IMR-90 (cell line): ENCODE data around the gene ADD2. TPM values are rescaled to one million over a fixed set of nuclear protein-coding genes. Genes with fewer than 3 reads are reported as not detected.

ENCODE experiments used
- ATAC-seq: fragments of 200-7000 bp; cut with Tn5 transposase; 2 replicates; pipeline ENCODE4 v1.9.1; 2020; ENCODE audit warnings: low read depth, mild to moderate bottlenecking, moderate library complexity
- BruUV-seq: library from RNA; stranded (reverse); fragments of 400-500 nt; replicated peaks from 2 replicates; lab custom pipeline; 2021; lab: Mats Ljungman, UMichigan
- CTCF ChIA-PET: fragments of 300-600 bp; formaldehyde crosslinking; extraction: SDS; loops from one replicate; lab custom pipeline; 2021; ENCODE audit warnings: antibody characterized with exemption; lab: Yijun Ruan, JAX
- POLR2A ChIA-PET: fragments of 300-600 bp; sonication (Branson Sonifier 250); formaldehyde crosslinking; loops from one replicate; lab custom pipeline; 2022; ENCODE audit warnings: antibody characterized with exemption; ENCODE audit not compliant: unreplicated experiment; lab: Charles Lee
- DNase-seq: peaks from one replicate; pipeline ENCODE4 v3.0.0; 2013
- H2AFZ ChIP-seq: replicated peaks from 2 replicates; pipeline ENCODE3; 2013; ENCODE audit warnings: low read length, mild to moderate bottlenecking; ENCODE audit not compliant: poor library complexity
- H2AK5ac ChIP-seq: 2 replicates; pipeline ENCODE4 v1.6.1; 2013; ENCODE audit warnings: low read depth, low read length, inconsistent platforms
- H2AK9ac ChIP-seq: replicated peaks from 2 replicates; pipeline ENCODE3; 2013; ENCODE audit warnings: mild to moderate bottlenecking, low read depth, low read length, moderate library complexity; ENCODE audit not compliant: poor library complexity
- H2BK120ac ChIP-seq: 2 replicates; pipeline ENCODE4 v1.6.1; 2013; ENCODE audit warnings: low read depth, low read length, inconsistent platforms
- H2BK15ac ChIP-seq: 3 replicates; pipeline ENCODE4 v1.6.1; 2013; ENCODE audit warnings: low read depth, low read length, inconsistent platforms
- H2BK20ac ChIP-seq: 2 replicates; pipeline ENCODE4 v1.6.1; 2013; ENCODE audit warnings: low read depth, mild to moderate bottlenecking, inconsistent platforms, low read length, moderate library complexity
- H2BK5ac ChIP-seq: 2 replicates; pipeline ENCODE4 v1.6.1; 2013; ENCODE audit warnings: mild to moderate bottlenecking, low read depth, low read length, inconsistent platforms; ENCODE audit not compliant: poor library complexity, severe bottlenecking
- H3K14ac ChIP-seq: replicated peaks from 2 replicates; pipeline ENCODE4 v1.6.1; 2013; ENCODE audit warnings: low read depth, low read length, inconsistent platforms
- H3K18ac ChIP-seq: 2 replicates; pipeline ENCODE4 v1.6.1; 2013; ENCODE audit warnings: low read depth, low read length, control low read depth
- H3K23ac ChIP-seq: 2 replicates; pipeline ENCODE4 v1.6.1; 2013; ENCODE audit warnings: low read depth, low read length, inconsistent platforms
- H3K27ac ChIP-seq: 2 replicates; pipeline ENCODE4 v1.5.1; 2013; ENCODE audit warnings: mild to moderate bottlenecking, control low read depth, low read length; ENCODE audit not compliant: insufficient read depth
- H3K27me3 ChIP-seq: 2 replicates; pipeline ENCODE4 v1.6.1; 2013; ENCODE audit warnings: low read length; ENCODE audit not compliant: control insufficient read depth, insufficient read depth
- H3K36me3 ChIP-seq: 2 replicates; pipeline ENCODE4 v1.6.1; 2013; ENCODE audit warnings: low read length, mixed read lengths; ENCODE audit not compliant: control insufficient read depth, insufficient read depth
- H3K4ac ChIP-seq: 2 replicates; pipeline ENCODE4 v1.6.1; 2013; ENCODE audit warnings: low read depth, low read length, inconsistent platforms
- H3K4me1 ChIP-seq: 2 replicates; pipeline ENCODE4 v1.6.1; 2013; ENCODE audit warnings: low read length, mixed read lengths; ENCODE audit not compliant: control insufficient read depth, insufficient read depth
- H3K4me2 ChIP-seq: 2 replicates; pipeline ENCODE4 v1.6.1; 2013; ENCODE audit warnings: low read depth, mild to moderate bottlenecking, control low read depth, low read length, moderate library complexity
- H3K4me3 ChIP-seq: 2 replicates; pipeline ENCODE4 v1.5.1; 2013; ENCODE audit warnings: low read depth, mild to moderate bottlenecking, control low read depth, low read length, moderate library complexity; ENCODE audit not compliant: insufficient read depth
- H3K56ac ChIP-seq: 2 replicates; pipeline ENCODE4 v1.6.1; 2013; ENCODE audit warnings: low read length, inconsistent platforms; ENCODE audit not compliant: insufficient read depth; ENCODE audit errors: extremely low read depth
- H3K79me1 ChIP-seq, 2 experiments: 2 replicates each; pipeline ENCODE4 v1.6.1; 2013; ENCODE audit warnings: low read length in 2 of 2, inconsistent platforms in 1 of 2, low read depth in 1 of 2
- H3K9ac ChIP-seq: 2 replicates; pipeline ENCODE4 v1.6.1; 2013; ENCODE audit warnings: low read depth, low read length, control low read depth
- H3K9me1 ChIP-seq: 2 replicates; pipeline ENCODE4 v1.6.1; 2013; ENCODE audit warnings: low read length, inconsistent platforms; ENCODE audit not compliant: insufficient read depth
- H3K9me3 ChIP-seq: 2 replicates; pipeline ENCODE4 v1.6.1; 2013; ENCODE audit warnings: low read length; ENCODE audit not compliant: control insufficient read depth, insufficient read depth
- H4K20me1 ChIP-seq: 2 replicates; pipeline ENCODE4 v1.6.1; 2013; ENCODE audit warnings: low read length, inconsistent platforms; ENCODE audit not compliant: insufficient read depth
- H4K5ac ChIP-seq: 2 replicates; pipeline ENCODE4 v1.6.1; 2013; ENCODE audit warnings: mild to moderate bottlenecking, low read depth, low read length, control low read depth
- H4K8ac ChIP-seq, 2 experiments: 2 replicates each; pipeline ENCODE4 v1.6.1; 2013; ENCODE audit warnings: low read depth in 2 of 2, low read length in 2 of 2, control low read depth in 1 of 2, inconsistent platforms in 1 of 2
- H4K91ac ChIP-seq: 2 replicates; pipeline ENCODE4 v1.6.1; 2013; ENCODE audit warnings: low read depth, low read length, inconsistent platforms; ENCODE audit not compliant: insufficient read depth
- BHLHE40 ChIP-seq: fragments of 150-350 bp; IDR thresholded peaks from 2 replicates; pipeline ENCODE4 v1.6.1; 2016; ENCODE audit warnings: mild to moderate bottlenecking, low read depth, low read length
- CEBPB ChIP-seq: IDR thresholded peaks from 2 replicates; pipeline ENCODE4 v1.6.1; 2012; ENCODE audit warnings: low read depth, low read length, improper control_type of control experiment
- CHD1 ChIP-seq: IDR thresholded peaks from 2 replicates; pipeline ENCODE4 v1.6.1; 2012; ENCODE audit warnings: low read depth, low read length, improper control_type of control experiment
- FOS ChIP-seq: fragments of 150-350 bp; IDR thresholded peaks from 2 replicates; pipeline ENCODE4 v1.6.1; 2016; ENCODE audit warnings: low read depth, low read length
- MAFK ChIP-seq: IDR thresholded peaks from 2 replicates; pipeline ENCODE4 v1.6.1; 2012; ENCODE audit warnings: low read depth, low read length, improper control_type of control experiment
- MAZ ChIP-seq: IDR thresholded peaks from 2 replicates; pipeline ENCODE4 v1.6.1; 2012; ENCODE audit warnings: low read depth, mild to moderate bottlenecking, low read length, improper control_type of control experiment, moderate library complexity, borderline replicate concordance
- MXI1 ChIP-seq: IDR thresholded peaks from 2 replicates; pipeline ENCODE4 v1.6.1; 2012; ENCODE audit warnings: low read depth, mild to moderate bottlenecking, low read length, moderate library complexity, borderline replicate concordance
- NFE2L2 ChIP-seq: fragments of 150-350 bp; IDR thresholded peaks from 2 replicates; pipeline ENCODE4 v1.6.1; 2016; ENCODE audit warnings: low read depth, mild to moderate bottlenecking, low read length
- POLR2A ChIP-seq: IDR thresholded peaks from 2 replicates; pipeline ENCODE4 v1.6.1; 2012; ENCODE audit warnings: mild to moderate bottlenecking, low read depth, low read length
- RFX5 ChIP-seq: IDR thresholded peaks from 2 replicates; pipeline ENCODE4 v1.8.0; 2012; ENCODE audit warnings: low read depth, mild to moderate bottlenecking, low read length, moderate library complexity
- SMC3 ChIP-seq: fragments of 150-350 bp; IDR thresholded peaks from 2 replicates; pipeline ENCODE4 v1.6.1; 2016; ENCODE audit warnings: low read depth, mild to moderate bottlenecking, antibody characterized with exemption, low read length, moderate library complexity
- USF2 ChIP-seq: fragments of 150-350 bp; IDR thresholded peaks from 2 replicates; pipeline ENCODE4 v1.6.1; 2017; ENCODE audit warnings: mild to moderate bottlenecking, antibody characterized with exemption, low read length, low read depth
- WGBS, 2 experiments: methylation state at CpG; one replicate each; pipeline versions ENCODE4 v1.1.5 to v1.1.7; 2013; ENCODE audit warnings: missing lambda C conversion rate in 2 of 2; ENCODE audit not compliant: insufficient read length in 1 of 2; ENCODE audit errors: extremely low coverage in 2 of 2; 5-methylcytosine and 5-hydroxymethylcytosine counted together
- dilution Hi-C: fragments of 300-500 bp; cut with HindIII; formaldehyde crosslinking; loops from one replicate; pipeline ENCODE4 v1.14.3; 2018; ENCODE audit warnings: low sequenced_read_pairs; ENCODE audit not compliant: unreplicated experiment
- in situ Hi-C: fragments of 300-500 bp; cut with MboI; formaldehyde crosslinking; loops from 3 replicates; pipeline ENCODE4 v1.14.3; 2019; ENCODE audit warnings: low sequenced_read_pairs, inconsistent platforms, mixed read lengths
- intact Hi-C: fragments of 100-400 bp; cut with micrococcal nuclease; formaldehyde crosslinking; loops from 2 replicates; pipeline ENCODE4 v1.10.0; 2022
- polyA plus RNA-seq, 3 experiments: library from polyadenylated mRNA; depleted of rRNA; stranded (reverse); fragments of >200 nt; gene quantifications; 2 replicates each; pipeline ENCODE4 v1.2.3, GENCODE V29; 2012; ENCODE audit warnings: low replicate concordance in 1 of 3
- total RNA-seq: library from RNA; depleted of rRNA; stranded (reverse); fragments of >200 nt; gene quantifications from 2 replicates; pipeline ENCODE4 v1.2.3, GENCODE V29; 2012
- TF ChIP-seq, protein P1 (sequence below): conservative IDR thresholded peaks from 2 replicates; pipeline ENCODE4 v1.5.1; 2012; ENCODE audit warnings: mild to moderate bottlenecking, low read depth, low read length, improper control_type of control experiment
- TF ChIP-seq, protein P2 (sequence below): fragments of 150-350 bp; IDR thresholded peaks from 2 replicates; pipeline ENCODE4 v1.6.1; 2016; ENCODE audit warnings: low read depth, mild to moderate bottlenecking, low read length, moderate library complexity, borderline replicate concordance

ADD2 gene
- total and polyA plus RNA-seq, 2 of the 4 experiments (the other 2 are of a cell fraction) = not detected

DNA sequence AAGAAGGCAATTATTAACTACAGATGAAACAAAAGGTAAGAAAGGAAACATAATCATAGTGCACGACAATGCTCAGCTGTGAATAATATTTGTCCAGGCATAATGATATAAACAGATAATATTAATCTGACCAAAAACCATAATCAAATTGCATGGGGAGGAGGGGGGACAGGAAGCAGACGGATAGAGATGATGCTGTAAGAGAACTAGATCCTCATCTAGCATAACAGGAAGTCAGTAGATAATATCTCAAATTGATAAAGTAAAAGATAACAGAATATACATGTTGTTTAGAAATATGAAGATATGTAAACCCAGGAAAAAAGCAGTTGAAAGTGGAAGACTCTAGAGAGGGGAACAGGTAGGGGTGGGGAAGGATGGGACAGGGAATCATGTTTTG lies 129.4 kb downstream of the ADD2 start:
- no peak overlapping the region for H2BK120ac ChIP-seq
- H3K14ac ChIP-seq = no peak overlapping the region
- H2AK5ac ChIP-seq = no peak overlapping the region
- ChIA-PET POLR2A (no interaction called here), CTCF (interaction anchor here (0.6 to 1.3 kb wide), 3 partner anchors 9 to 21 kb away, joined by 3 to 5 read pairs (median 4); no protein-coding TSS in a partner anchor)
- H3K27me3 ChIP-seq = peaks cover 8% of the 10 kb centered on the region
- H3K9ac ChIP-seq = no peak overlapping the region
- H2BK15ac ChIP-seq = no peak overlapping the region
- no peak overlapping the region for H4K8ac ChIP-seq
- no peak overlapping the region for H3K4me3 ChIP-seq
- H4K91ac ChIP-seq = no peak overlapping the region
- H4K5ac ChIP-seq = no peak overlapping the region
- dilution Hi-C loops = no loop called here
- H3K9me3 ChIP-seq = no peaks in the 10 kb centered on the region
- in situ Hi-C loops = no loop called here
- no CpG with 5 or more reads among the region's 2 CpGs for whole genome bisulfite sequencing, 2 experiments
- H3K4me2 ChIP-seq = no peak overlapping the region
- H3K27ac ChIP-seq = no peak overlapping the region
- no peaks in the 10 kb centered on the region for H4K20me1 ChIP-seq
- intact Hi-C loops = no loop called here
- no peak for TF ChIP-seq CEBPB
- TF ChIP-seq MAZ = no peak
- no peak for TF ChIP-seq NFE2L2
- TF ChIP-seq RFX5 = no peak
- no peak for TF ChIP-seq FOS
- TF ChIP-seq, protein P1, sequence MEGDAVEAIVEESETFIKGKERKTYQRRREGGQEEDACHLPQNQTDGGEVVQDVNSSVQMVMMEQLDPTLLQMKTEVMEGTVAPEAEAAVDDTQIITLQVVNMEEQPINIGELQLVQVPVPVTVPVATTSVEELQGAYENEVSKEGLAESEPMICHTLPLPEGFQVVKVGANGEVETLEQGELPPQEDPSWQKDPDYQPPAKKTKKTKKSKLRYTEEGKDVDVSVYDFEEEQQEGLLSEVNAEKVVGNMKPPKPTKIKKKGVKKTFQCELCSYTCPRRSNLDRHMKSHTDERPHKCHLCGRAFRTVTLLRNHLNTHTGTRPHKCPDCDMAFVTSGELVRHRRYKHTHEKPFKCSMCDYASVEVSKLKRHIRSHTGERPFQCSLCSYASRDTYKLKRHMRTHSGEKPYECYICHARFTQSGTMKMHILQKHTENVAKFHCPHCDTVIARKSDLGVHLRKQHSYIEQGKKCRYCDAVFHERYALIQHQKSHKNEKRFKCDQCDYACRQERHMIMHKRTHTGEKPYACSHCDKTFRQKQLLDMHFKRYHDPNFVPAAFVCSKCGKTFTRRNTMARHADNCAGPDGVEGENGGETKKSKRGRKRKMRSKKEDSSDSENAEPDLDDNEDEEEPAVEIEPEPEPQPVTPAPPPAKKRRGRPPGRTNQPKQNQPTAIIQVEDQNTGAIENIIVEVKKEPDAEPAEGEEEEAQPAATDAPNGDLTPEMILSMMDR = no peak
- TF ChIP-seq POLR2A = no peak
- TF ChIP-seq CHD1 = no peak
- no peak for TF ChIP-seq SMC3
- TF ChIP-seq MXI1 = no peak
- TF ChIP-seq USF2 = no peak
- TF ChIP-seq, protein P2, sequence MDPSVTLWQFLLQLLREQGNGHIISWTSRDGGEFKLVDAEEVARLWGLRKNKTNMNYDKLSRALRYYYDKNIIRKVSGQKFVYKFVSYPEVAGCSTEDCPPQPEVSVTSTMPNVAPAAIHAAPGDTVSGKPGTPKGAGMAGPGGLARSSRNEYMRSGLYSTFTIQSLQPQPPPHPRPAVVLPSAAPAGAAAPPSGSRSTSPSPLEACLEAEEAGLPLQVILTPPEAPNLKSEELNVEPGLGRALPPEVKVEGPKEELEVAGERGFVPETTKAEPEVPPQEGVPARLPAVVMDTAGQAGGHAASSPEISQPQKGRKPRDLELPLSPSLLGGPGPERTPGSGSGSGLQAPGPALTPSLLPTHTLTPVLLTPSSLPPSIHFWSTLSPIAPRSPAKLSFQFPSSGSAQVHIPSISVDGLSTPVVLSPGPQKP = no peak
- TF ChIP-seq BHLHE40 = no peak
- no peak for TF ChIP-seq MAFK
- no peaks in the 10 kb centered on the region for H3K4me1 ChIP-seq
- no peak overlapping the region for H2AK9ac ChIP-seq
- no TSS peak for BruUV-seq
- ATAC-seq (no peak), DNase-seq (no peak)
- H2BK20ac ChIP-seq = no peak overlapping the region
- no peaks in the 10 kb centered on the region for H3K79me1 ChIP-seq
- no peak overlapping the region for H3K56ac ChIP-seq
- no peak overlapping the region for H3K23ac ChIP-seq
- H3K36me3 ChIP-seq = no peaks in the 10 kb centered on the region
- no peak overlapping the region for H3K18ac ChIP-seq
- H3K9me1 ChIP-seq = no peaks in the 10 kb centered on the region
- H3K4ac ChIP-seq = no peak overlapping the region
- no peak overlapping the region for H2AFZ ChIP-seq
- H2BK5ac ChIP-seq = no peak overlapping the region
